ENCODE data around the gene PLXNA2.
A peak's percentile ranks its signal among the peaks of the same experiment; 100 is the strongest.

The PLXNA2 gene

DNA sequence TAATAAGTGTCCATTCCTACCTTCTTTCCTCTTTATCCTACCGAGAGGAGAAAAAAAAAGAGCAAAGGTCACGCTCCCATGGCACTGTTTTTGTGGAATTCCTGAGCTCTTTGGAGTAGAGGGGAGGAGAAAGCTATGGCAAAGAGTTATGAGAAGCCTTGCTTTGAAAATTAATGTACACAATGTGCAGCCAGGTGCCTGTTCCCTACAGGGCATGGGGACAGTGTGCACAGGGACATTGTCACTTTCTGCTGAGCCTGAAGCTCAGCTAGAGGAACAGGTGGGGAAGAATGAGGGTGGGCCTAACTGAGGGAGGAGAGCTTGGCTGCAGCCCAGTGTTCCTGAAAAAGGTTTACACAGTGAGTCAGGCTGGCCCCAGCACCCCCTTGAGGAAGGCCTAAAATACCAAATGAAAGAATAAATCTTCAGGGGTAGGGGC is 66.1 kb downstream of the PLXNA2 start:
- no peak for DNase-seq

- no peak for DNase-seq
Observed at GRCh38 chr1:208177656-208178055, 66.5 kb downstream of the PLXNA2 start.

DNA sequence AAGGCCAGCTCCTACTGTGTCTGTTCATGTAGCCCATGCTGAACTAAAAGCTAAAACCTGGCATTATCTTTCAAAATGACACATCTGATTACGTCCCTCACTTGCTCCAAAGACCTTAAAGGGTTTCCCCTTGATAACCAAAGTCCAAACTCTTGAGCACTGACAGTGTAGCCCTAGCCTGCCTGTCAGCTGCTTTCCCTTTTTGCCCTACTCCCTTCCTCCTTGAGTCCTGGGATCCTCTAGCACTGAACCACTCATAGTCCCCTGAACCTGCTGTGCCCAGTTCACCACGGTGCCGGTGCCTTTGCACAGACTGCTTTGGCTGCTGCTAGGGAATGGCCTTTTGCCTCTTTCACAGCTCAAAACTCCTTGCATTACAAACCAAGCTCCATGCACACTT is 67.5 kb downstream of the PLXNA2 start:
- no peak for DNase-seq

DNA sequence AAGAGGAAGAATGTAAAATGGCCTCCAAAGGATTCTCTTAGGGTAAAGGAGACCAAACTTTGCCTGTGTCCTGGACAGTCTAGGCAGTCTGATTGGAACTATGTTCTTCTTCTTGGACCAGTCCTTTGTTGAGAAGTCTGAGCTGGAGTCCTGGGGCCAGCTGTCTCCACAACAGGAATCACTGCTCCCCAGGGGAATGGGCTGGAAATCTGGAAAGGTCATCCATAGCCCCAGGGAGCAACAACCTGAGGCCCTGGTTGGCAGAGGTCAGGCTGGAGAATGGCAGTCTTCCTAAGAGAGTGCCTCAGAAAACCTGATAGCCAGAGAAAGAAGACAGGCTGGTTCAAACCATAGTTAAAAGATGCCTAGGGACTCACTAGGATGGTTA is 68.7 kb downstream of the PLXNA2 start:
- DNase-seq: no peak

DNA sequence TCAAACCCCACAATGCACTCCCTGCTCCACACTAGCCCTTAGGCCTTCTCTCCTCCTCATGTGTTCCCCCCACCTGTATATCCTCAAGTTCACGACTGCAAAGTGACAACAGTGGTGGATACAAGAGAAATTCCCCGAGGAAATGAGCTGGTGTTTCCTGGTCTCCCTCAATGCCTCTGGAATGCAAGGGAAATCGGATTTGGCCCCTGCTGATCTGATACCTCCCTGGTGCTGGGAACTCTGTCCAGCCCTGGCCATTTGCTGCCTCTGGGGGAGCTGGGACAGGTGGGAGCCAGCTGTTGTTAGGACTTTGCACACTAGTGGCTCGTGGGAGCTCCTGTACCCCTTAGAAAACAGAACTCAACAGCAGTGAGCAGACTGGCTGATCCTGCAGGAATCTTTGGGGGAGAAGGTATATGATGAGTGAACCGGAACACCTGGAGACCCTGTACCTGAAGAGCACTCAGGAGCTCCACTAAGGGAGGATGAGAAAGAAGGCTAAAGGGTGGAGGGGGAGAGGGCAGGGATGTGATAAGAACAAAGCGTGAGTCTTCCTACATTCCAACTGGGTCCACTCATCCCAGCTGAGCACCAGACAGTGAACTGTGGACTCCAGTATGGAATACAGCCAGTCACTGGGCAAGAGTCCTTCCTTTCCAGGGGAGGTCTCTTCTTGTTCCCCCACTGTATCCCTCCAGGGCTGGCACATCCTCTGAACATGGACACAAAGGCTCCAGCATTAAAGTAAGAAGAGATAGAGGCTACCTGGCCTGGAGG is 69.3 kb downstream of the PLXNA2 start:
- DNase-seq: no peak

DNA sequence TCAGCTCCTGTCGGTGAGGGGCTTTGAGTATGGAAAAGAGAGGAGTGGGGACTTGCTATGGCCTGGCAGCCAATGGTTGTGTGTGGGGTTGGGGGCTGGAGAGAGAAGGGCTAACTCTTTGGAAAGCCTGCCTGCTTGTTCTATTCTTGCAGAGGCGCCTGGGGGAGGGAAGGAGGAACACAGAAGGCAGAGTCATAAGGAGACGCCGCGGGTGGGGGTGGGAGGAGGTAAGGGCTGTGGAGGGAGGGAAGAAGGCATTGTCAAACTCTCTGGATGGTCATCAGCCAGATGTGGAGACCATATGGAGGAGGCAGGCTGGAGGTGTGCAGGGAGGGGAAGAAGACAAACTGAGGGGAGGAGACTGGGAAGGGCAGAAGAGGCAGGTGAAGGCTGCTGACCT is 70.0 kb downstream of the PLXNA2 start:
- no peak for DNase-seq

- DNase-seq: no peak
Observed at GRCh38 chr1:208173749-208174148, 70.4 kb downstream of the PLXNA2 start.

DNA sequence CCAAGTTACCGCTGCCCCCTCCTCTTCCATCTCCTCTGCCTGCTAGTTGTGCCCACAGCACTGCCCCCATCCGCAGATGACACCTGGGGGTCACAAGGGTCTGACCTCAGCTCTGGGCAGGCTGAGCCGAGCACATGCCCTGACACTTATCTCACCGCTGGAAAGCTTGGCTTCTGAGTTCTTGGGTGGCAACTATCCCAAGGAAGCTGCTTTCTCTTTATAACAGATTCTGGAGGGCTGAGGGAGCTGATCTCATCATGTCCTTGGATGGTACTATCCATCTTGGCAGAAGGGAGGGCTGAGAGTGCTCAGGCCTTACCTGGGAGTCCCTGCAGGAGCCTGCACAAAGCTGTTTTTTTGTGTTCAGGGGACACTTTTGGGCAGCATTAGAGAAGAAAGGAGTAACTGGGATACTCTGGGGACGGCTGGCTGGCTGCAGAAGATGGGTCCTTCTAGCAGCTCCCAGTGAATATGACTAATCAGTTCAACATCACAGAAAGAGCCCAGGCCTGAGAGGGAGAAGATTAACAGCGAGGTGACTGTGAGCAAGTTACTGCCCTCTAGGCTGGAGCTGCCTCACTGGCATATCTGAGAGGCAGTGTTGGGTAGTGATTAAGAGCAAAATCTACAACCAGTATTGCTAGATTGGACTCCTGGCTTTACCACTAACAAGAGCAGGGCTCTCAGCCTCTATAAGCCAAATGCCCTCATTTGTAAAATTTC is 71.6 kb downstream of the PLXNA2 start:
- DNase-seq: no peak

DNA sequence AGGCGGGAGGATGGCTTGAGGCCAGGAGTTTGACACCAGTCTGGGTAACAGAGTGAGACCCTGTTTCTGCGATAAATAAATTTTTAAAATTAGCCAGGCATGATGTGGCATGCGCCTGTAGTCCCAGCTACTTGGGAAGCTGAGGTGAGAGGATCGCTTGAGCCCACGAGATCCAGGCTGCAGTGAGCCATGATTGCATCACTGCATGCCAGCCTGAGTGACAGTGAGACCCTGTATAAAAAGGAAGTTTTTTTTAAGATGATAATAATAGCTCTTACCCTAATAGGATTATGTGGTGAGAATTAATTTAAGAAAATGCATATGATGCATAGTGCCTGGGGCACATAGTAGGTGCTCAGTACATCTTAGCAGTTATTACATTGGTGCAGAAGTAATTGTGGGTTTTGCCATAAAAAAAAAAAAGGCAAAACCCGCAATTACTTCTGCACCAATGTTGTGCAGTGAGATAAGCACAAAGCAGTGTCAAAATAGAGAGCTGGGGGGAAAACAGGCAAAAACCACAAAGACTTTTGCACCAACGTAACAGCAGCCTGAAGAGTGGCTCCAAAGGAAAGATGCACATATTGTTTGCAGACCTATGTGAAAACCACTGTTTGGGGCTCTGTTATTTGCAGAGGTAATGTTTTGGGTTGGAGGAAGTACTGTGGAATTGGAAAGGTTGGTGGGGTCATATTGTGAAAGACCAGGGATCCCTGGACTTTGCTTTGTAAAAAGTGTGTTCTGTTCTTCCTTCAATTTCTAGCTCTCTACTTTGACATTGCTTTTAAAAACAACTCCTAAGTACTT is 72.4 kb downstream of the PLXNA2 start:
- DNase-seq: no peak

DNA sequence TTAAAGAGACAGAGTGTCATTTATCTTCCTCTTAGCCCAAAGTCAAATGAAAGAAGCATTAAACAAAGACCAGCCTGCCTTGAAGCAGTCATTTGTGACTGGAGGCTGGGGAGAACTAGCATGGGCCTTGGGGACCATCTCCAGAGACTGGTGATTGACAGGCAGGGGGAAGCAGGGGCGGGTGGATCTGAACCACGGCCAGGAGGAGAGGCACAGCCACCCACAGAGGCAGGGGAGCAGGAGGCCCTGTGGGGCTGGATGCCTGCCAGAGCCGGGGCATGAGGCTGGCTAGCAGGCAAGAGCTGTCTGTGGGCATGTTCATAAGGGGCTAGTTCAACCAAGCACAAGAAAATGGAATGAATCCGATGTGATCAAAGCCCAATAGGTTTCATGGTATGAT is 73.9 kb downstream of the PLXNA2 start:
- peak; percentile 15 for DNase-seq

- no peak for DNase-seq
Observed at GRCh38 chr1:208169081-208169879, 74.9 kb downstream of the PLXNA2 start.

DNA sequence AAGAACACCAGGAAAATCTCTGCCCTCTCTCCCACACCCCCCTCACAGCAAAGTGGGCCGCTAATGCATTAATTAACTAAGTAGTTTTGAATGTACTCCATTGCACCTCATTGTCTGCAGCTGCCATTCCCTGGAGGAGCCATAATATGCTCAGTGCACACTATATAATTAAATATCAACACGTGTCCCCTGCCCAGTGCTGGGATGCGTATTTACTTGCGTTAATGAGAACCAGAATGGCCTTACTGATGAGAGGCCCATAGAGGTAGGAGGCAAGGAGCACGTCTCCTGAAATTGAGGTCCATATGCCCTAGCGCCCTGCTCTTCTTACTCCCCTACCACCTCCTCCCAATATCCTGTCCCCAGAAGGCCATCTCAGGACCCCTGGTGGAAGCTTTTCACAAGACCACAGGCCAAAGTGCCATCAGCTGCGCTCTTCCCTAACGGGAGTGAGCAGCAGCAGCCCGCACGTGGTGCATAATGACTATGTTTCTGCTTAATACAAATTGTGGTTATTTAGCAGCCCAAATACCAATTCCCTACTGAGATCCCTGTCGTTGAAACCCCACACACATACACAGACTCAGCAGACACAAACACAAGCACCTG is 76.8 kb downstream of the PLXNA2 start:
- DNase-seq: peak; percentile 74

DNA sequence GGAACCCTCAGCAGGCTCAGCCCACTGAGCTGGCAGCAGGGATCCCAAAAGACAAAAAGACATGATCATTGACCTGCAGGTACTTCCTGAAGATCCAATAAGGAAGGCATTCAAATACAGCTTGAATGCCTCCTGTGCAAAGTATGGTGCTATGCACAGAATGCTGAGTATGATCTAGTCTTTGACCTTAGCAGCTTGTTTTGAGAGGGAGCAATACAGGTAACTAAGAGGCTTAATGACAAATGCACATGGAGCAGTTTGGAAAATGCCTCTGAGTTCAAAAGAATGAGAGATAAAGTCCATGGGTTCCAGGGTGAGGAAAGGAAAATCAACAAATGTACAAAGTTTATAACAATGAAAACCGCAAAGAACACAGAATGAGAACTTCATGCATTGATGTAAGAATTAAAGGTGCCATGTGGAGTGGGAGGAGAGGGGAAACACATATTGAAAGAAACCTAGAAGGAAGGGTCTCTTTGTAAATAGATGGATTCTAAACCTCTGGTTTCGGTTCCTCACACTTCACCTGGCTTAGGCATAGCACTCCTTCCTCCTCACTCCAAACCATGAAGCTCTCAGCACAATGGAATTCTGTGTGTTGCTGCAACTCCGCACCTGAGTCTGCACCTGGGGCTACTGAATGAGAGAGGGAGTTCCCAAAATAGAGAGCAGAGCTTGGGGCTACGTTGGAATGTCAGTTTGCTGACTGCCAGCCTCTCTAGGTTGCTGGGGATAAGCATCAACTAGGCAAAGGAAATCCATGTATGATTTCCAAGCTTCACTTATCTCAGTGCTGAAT is 77.6 kb downstream of the PLXNA2 start:
- no peak for DNase-seq

DNA sequence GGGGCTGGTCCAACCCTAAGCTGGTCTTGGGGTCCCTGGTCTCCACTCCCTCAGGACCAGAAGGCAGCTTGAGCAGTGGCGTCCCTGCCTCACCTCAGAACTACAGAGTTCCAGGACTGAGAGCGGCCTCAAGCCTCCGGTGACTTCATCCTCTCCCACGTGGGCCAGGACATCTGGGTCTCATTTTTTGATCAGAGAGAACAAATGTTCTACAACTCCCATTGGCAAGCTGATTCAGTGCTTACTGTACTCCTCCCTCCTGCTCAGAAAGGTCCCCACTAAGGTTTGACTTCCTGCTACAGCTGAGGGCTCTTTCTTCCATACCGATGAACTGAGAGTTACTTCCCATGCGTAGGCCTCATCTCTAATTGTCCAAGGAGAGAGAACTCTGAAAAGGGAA is 78.5 kb downstream of the PLXNA2 start:
- no peak for DNase-seq

- no peak for DNase-seq
Observed at GRCh38 chr1:208164609-208165008, 79.6 kb downstream of the PLXNA2 start.

DNA sequence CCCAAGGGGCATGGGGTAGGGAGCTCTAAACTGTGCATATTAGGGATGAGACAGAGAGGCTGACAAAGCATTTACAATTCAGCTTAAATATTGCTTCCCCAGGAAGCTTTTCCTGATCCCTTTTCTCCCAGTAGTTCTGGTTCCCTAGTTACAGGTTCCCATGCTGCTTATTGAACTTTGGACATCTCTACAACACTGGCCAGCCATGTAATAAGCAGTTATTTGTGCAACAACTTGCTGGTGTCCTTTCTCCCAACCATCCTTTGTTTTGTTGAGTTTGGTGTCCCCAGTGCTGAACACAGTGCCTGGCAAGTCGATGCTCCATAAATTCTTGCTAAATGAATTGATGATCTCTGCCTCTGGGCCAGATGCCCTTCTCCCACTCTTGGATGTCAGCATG is 80.6 kb downstream of the PLXNA2 start:
- DNase-seq: no peak

DNA sequence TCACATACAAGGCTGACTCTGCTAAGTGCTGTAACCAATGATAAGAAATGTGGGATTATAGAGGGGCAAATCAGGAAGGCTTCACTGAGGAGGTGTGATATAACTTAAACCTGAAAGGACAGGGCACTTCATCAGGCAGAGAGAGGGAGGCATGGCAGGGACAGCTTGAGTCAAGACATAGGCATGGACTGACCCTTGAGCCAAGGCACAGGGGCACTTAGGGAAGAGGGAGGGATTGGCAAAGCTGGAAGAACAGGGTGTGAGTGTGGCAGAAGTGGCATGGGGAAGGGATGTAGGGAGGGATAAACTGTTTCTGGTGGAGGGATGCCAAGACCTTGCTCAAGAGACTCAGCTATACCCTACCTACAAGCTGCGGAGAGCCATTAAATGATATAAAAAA is 81.3 kb downstream of the PLXNA2 start:
- DNase-seq: no peak

DNA sequence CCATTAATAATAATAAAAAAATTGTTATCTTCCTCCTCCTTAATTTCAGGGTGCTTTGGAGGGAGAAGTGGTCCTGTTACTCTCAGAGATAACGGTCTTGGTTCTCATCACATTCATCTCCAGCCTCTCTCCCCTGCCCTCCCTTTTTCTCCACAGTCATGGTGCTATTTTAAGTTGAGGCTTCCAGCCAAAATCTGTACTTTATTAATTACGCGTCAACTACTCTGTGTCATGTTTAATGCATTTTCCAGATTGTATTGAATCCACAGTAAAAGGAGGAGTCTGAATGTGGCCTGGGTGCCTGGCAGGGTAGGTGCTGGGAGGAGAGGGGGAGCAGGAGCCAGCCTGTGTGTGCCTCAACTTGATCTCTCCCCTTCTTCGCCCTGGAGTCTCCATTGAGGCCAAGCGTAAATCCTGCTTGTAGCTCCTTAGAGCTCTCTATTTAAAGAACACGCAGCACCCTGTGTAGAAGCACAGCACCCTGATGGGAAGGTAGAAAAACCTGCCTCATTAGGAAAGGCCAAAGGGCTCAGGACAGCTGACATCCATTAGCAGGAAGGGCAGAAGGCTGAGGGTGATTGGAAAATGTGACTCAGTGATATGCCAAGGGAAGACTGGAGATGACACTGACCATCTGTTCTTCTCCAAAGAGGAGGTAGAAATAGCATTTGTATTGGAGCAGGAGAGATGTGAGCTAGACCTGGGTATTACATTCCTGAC is 82.4 kb downstream of the PLXNA2 start:
- DNase-seq: no peak

DNA sequence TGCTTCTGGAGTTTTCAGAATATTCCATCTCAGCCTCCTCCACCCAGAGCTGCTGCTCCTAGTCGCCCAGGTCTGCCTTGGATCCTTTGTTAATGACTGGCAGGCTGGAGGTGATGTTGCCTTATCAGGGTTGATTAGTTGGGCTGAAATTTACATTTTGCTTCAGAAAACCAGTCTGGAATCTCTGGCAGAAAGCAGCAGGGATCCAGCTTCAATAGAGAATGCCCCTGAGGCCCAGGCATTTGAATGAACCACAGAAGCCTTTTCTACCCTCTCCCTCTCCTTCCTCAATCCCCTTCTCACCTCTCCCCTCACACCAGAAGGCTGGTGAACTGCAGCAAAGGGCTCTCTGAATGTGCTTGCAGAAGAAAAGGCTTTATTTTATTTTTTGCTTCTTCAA is 83.2 kb downstream of the PLXNA2 start:
- DNase-seq: no peak

DNA sequence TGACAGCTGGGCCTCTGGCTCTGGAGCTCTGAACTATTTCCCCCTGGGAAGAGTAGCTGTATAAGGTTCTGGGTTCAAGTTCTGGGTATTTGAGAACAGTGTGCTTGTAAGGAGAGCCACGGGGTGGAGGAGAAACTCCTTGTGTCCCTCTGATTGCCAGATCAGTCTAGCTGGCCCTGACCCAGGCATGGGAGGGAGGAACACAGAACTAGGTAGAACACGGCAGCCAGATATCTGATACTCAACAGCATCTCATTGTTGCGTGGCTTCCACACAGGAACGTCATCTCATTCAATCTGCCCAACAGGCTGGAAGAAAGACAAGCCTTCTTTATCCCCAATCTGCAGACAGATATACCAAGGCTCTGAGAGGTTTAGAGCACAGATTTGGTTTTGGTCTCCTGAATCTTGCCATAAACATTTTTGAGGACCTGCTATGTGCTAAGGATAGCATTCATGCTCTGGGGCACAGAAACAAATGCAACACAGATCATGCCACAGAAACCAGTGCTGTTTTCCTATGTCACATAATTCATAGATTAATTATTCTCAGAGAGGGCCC is 83.8 kb downstream of the PLXNA2 start:
- no peak for DNase-seq
